Measurements from ENCODE around the gene CLDN34.

Gene CLDN34

DNA sequence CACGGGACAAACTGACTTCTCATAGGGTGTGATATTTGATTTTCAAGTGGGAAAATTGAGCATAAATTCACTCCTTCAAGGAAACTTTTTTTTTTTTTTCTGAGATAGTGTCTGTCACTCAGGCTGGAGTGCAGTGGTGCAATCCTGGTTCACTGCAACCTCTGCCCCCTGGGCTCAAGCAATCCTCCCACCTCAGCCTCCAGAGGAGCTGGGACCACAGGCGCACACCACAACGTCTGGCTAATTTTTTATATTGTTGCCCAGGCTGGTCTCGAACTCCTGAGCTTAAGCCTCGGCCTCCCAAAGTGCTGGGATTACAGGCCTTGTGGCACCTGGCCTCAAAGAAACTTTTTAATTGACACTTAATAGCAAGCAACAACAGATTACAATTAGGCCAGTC, 13.8 kb downstream of the CLDN34 start:
- ATAC-seq = no peak

DNA sequence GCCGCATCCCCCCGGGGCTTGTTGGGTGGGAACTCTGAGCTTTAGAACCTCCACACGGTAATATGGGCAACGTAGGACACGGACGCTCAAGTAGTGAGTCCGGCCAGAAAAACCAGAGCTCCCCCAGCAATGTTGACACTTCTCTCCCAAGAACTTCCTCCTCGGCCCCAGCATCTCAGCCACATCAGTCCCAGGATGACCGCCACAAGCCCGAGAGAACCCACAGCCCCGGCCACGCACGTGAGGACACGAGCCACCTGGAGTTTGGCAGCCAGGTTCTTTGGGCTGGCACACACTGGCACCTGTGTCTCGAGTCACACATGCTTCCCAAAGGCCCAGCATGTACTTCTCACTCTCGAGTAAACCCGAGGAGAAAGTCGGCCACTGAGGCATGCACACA, 16.3 kb downstream of the CLDN34 start:
- ATAC-seq = no peak

DNA sequence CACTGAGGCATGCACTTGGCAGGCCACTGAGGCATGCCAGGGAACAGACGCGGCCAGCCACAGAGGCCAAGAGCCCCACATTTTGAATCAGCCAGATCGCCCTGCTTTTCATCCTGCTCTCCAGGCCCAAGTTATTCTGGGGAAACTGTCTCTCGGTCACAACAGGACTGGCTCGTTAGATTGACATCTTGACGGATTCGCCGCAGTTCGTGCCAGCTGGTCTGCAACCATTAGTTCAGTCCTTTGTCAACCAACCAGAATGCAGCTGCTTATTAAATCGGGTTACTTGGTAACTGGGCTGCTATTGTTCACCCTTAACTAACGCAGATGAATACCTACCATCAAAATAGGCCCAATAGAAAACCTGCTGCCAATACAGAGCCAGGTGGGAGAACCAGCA, 16.7 kb downstream of the CLDN34 start:
- no peak for ATAC-seq

DNA sequence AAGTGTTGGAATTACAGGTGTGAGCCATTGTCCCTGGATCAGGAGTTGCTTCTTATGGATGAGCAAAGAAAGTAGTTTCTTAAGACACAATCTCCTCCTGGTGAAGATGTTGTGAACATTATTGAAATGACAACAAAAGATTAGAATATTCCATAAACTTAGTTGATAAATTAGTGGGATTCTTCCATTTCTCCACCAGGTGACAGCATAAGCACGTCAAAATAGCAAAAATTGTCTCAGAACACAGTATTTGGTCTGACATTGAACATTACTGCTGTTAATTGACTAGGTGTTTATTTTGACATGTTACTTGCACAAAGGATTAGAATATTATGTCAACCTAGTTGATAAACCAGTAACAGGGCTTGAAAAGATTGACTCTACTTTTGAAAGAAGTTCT, 21.6 kb downstream of the CLDN34 start:
- ATAC-seq = no peak

DNA sequence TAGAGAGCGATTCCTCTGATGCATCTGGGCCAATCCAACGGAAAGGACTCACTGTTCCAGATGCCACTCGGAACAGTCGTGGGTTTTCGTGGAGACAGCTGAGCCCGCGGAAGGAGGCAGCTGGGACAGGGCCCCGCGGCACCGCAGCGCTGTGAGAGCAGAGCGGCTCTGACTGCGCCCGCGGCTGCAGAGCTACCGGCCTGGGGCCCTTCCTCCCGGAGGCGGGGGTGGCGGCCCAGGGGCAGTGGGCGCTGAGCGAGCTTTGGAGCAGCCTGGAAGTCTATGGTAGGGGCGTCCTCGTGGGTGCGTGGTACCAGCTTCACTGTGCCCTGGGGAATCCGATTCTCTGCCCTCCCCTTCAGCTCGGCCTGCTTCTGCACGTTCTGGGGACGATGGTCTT, 24.9 kb downstream of the CLDN34 start:
- no peak for ATAC-seq

DNA sequence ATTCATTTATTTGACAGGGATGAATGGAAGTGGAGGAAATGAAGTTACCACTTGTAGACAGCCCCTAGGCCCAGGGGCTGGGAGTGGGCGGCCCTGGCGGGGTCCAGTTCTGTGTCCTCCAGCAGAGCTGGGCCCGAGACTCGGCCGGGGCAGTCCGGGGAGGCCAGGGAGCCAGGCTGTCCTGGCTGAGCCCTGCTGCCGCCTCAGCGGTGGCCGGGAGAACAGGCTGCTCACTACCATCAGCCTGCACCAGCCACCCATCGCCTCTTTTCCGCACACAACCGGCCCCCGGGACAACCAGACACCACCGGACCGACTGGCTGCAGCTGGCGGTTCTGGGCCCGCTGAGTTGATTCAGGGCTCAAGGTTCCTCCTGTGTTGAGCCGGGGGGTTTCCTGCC, 25.6 kb downstream of the CLDN34 start:
- ATAC-seq = no peak

DNA sequence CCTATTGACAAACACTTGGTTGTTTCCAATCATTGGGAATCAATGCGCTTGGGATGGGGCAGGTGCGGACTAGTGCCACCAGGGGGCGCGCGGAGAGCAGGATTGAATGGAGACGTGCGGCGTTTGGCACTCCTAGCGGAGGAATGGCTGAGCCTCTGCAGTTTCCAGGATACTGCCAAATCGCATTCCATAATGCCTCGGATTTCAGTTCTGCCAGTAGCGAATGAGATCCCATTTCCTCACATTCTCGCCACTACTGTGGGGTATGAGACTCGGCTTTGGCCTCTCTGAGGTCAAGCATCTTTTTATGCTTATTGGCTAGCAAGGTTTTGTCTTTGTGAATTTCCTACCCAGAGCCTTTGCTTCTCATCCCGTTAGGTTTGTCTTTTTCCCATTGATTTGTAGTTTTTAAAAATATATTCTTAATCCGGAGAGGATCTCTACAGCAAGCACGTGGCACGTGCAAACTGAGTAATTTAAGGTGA, 28.7 kb downstream of the CLDN34 start:
- peak in 1 of 2 donors; percentile 35 for ATAC-seq

DNA sequence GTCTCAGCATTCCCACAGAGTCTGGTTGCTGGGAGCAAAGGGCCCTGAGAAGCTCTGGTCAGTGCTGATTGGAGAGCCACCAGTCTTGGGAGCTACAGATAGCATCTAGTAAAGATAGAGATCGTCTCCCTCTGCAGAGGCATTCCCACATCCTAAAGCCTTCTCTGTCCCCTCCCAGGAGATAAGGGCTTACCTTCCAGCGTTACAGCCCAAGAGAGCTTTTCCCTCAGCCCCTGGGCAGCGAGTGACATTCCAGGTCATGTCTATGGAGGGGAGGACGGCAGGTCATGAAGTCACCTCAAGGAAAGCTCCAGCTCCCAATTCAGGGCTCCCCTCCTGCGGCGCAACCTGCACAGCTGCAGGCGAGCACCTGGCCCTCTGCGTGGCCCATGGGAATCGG, 29.9 kb downstream of the CLDN34 start:
- ATAC-seq = no peak

DNA sequence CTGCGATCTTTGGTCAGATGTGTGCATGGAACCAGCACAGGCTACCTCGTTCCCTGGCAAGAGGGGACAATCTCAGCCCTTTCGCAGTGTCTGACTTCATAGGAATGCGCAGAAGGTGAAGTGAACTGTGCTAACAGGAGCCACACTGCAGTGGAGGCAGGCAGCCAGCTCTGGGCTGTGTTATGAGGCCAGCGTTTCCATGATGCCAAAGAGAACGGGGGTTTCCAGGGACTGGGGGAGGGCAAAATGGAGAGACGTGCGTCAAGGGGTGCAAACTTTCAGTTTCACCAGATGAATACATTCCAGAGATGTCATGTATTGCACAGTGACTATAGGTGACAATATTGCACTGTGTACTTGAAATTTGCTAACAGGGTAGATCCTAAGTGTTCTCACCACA, 30.4 kb downstream of the CLDN34 start:
- ATAC-seq = peak; percentile 95 to 97

DNA sequence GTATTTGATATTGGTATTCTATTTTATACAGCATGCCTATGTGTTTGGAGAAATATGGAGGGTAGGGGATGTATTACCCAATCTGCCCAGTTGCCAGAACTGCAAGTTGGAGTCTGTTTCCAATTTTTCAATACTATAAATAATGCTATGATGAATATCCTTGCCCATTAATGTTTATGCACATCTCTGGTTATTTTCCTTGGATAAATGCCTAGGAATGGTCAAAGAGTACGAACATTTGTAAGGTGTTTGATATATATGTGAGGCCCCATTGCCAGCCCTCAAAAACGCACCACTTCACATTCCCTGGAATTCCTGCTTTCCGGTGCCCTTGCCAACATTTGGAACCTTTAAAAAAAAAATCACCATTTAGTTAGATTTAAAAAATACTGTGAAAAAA, 34.3 kb downstream of the CLDN34 start:
- ATAC-seq = no peak

DNA sequence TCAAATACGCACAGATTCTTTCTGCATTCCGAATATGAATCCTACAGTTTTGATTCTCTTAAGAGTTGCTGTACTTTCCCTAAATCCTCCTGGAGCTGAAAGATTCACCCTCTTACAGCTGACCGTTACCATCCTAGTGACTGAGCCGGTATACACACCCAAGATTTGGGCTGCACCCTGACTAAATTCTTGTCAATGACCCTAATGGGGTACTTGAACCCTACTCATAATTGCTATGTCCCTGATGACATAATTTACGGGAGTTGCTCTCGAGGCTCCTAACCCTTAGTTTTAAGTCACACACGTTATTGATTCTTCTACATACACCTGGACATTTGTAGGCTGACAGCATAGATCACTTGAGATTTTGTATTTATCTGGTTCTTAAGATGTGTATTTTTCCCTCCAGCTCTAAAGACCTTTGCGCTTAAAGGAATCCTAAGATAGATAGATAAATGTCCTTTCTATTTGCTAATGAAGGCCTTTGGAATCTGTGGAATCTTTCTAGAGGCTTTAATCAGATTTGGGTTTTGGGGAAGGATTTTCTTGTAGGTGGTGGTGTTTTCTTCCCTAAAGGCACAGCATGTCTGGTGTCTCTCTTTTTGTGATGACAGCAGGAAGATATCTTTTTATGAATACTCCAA, 37.8 kb downstream of the CLDN34 start:
- ATAC-seq = no peak

DNA sequence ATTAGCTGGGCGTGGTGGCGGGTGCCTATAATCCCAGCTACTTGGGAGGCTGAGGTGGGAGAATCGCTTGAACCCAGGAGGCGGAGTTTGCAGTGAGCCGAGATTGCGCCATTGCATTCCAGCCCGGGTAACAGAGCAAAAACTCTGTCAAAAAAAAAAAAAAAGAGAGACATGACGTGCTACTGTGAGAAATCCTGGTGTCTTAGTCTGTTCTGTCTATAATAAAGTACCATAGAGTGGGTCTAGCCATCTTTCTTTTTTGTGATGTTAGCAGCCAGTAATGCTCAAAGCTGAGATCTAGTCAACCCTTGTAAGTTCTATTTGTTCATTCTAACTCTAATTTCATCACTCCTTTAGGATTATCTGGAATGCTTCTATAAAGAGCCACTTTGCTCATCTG, 38.9 kb downstream of the CLDN34 start:
- ATAC-seq = no peak

DNA sequence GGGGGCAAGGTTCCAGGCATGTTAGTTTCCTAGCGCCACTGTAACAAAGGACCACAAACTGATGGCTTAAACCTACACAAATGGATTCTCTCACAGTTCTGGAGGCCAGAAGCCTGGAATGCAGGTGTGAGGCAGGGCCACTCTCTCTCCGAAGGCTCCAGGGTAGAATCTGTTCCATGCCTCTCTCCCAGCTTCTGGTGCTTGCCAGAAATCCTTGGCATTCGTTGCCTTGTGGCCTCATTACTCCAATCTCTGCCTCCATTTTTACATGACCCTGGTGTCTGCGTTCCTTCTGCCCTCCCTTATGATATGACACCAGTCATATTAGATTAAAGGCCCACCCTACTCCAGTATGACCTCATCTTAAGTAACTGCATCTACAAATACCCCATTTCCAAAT, 39.6 kb downstream of the CLDN34 start:
- ATAC-seq = no peak

DNA sequence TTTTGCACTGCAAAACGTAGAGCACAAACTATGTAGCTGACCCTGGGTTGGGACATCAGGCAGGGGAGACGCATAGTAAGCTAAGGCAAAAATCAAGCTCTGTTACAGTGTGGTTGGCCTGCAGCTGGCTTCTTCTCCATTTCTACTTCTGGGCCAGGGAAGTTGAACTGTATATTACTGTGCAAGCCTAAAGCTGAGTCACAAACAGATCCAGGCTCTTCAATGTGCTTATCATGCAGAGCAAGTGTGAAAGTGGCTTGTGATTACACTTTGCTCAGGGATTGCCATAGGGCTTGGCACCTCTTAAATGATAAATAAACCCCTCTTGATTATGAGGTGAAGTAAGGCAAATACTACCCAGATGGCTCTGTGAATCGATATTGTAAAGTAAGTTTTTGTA, 40.5 kb downstream of the CLDN34 start:
- no peak for ATAC-seq

DNA sequence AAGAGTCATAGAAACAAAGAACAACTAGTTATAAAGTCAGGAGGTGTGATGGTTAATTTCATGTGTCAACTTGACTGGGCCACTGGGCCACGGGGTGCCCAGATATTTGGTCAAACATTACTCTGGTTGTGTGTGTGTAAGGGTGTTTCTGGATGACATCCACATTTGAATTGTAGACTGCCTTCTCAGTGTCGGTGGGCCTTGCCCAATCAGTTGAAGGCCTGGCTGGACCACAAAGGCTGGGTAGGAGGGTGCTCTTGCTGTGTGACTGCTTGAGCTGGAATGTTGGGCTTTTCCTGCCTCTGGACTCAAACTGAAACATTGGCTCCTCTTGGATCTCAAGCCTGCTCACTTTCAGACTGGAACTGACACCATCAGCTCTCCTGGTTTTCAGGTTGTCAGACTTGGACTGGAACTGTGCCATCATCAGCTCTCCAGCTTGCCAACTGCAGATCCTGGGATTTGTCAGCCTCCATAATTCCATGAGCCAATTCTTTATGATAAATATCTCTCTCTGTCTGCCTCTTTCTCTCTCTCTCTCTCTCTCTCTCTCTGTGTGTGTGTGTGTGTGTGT, 41.4 kb downstream of the CLDN34 start:
- no peak for ATAC-seq

DNA sequence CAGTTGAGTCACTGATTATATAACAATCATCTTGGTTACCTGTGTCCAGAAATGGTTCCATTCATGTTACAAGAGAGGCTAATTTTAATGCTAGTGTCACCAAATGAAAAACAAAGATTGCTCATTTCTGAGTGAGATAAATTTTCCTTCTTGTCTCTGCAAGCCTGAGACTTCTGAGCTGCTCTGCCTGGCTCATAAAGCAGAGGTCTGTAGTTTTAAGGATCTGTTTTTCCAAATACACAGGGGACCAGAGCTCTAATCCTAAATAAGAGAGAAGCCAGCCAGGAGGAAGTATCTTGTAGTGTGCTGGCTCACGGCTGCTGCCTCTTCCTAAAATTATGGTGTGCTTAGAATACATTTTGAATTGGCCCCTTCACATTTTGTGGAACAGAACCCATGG, 42.6 kb downstream of the CLDN34 start:
- ATAC-seq = no peak

DNA sequence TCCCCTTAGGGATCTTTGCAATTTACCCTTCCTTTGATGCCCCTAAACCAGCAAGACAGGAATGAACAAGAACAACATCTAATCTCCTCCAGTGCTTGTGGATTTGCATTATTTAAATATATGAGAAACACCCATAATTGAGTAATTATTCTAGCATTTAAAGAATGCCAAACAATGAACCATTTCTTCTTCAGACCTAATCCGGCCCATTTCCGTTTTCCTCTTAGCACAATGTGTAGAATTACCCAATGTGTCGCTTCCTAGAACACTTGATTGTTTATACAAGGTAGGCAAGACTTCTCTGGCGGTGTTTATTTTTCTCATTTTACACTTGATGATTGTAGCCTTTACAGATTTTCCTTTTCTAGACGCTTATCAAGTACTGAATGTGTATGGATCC, 43.5 kb downstream of the CLDN34 start:
- ATAC-seq = no peak

DNA sequence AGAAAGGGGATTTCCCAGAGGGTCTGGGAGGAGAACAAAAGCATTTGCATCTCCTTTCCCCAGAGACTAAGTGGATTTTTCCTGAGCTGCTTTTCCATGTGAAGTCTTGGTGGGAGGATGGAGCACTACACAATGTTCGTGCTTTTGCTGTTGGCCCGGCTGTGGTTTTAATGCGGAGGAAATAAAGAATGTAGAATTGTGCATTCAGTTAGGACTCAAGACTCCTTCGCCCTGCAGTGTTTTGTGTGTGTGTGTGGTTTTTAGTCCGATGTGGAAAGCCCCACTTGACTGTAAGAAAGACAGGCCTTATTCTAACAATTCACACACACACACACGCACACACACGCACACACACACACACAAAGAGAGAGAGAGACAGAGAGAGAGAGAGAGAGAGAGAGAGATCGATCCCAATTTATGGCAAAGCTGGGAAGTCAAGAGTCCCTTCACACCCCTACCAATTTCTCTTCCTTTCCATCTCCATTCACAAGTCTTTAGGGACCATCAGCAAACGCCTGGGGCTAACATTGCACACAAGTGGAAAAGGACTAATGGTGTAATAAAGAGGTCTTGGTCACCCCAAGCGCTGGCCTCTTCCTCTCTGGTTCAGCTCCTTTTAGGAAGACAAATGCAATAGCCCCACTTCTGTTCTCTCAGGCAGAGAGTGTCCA, 44.2 kb downstream of the CLDN34 start:
- peak in 1 of 2 donors; percentile 15 for ATAC-seq

DNA sequence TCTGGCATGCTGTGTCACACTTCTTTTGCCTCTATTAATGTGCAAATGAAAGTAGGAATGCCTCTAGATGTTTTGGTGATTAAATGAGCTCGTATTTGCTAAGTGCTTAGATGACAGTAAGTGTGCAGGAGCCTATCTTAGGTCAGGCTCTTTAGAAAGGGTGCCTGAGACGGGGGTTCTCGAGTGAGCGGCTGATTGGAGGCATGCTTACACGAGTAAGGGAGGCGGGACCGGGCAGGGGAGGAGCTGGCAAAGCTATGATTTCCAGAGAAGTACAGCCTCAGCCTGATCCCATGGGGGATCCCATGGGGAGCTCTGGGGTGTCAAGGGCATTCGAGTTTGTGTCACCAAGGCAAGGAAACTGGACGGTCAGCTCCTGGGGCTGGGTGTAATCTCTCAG, 44.8 kb downstream of the CLDN34 start:
- no peak for ATAC-seq

DNA sequence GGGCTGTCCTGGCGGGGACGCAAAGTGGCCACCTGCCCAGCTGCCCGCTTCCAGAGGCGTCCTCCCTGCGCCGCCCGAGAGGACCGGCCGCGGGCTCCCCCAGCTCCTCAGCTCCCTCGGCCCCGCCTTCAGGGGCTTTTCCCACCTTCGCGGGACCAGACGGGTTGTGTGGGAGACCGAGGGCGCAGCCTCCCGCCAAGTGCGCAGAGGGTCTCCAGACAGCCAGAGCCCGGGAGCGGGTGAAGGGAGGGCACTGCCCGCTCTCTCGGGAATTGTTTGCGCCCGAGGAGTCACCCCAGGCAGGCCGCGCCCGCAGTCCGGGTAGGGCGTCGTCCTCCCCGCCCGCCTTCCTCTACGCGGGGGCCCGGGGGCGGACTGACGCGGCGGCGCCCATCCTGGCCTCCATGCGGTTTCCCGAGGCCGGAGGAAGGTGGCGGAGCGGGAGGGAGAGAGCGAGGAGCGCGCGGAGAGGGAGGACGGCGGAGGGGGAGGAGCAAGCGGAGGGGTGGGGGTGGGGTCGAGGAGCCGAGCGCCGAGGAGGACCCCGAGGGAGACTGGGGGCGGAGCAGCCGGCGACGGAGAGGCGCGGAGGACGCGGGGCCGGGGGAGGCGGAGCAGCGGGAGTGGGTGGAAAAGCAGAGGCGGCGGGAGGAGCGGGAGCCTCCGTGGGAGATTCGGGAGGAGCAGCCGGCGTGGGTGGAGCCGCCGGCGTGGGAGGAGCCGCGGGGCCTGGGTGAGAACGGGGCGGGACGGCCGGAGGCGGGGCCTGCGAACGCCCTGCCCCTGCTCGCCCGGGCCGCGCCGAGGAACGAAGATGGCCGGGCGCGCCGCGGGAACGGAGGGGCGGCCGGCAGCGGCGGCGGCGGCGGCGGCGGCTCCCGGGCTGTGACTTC, 47.5 kb downstream of the CLDN34 start:
- ATAC-seq = peak; percentile 86 to 89

DNA sequence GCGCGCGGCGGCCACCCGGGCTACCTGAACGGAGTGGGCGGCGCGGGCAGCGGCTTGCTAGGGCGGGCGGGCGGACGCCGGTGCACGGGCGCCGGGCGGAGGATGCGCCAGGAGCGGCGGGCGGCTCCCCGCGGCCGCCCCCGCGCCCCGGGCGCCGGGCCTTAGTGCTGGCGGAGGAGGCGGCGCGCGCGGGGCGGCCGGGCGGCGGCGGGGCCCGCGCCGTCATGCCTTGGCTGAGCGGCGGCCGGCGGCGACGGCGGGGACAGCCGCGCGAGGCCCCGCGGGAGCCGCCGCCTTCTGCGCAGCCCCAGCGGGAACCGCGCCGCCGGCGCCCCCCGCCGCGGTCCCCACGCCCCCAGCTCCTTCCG, 48.2 kb downstream of the CLDN34 start:
- ATAC-seq = peak; percentile 21

DNA sequence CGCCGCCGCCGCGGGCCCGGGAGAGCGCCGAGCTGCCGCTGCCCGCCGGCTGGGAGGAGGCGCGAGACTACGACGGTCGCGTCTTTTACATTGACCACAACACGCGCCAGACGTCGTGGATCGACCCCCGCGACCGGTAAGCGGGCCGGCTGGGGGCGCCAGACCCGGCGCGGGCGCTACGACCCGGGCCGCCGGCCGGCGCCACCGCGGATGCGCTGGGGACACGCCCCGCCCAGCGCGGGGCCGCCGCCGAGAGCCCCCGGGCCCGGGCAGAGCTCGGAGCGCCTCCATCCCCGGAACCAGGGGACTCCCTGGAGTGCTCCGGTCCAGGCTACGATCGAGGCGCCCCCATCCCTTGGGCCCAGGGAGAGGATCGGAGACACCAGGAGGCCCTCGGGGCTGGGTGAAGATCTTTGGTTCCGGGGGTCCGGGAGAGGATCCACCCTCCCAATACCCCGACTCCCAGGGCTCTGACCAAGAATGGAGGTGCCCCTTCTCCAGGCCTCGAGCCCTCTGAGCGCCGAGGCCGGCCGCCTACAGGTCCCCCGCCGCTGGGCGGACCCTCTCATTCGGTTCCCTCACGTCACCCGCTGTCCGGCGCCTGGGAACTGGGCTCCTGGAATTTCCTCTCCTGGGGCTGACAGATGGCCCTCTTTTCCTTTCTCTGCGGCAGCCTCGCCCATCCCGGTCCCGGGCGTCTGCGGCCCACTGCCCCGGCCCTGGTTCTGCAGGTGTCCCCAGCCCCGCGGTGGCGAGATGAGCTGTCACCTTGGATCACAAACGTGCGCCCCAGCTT, 48.8 kb downstream of the CLDN34 start:
- peak in 1 of 2 donors; percentile 4 for ATAC-seq

All from activated CD4-positive, CD25-positive, alpha-beta regulatory T cell treated with anti-CD3 and anti-CD28 coated beads, Interleukin-2, amount 50 U/mL, for 24 hours (primary cell).